Prostate gland (tissue), 2 donors: ENCODE measurements around the gene SSR4.

ENCODE experiments used
- POLR2A ChIP-seq: fragments of 450-650 bp; IDR thresholded peaks from one replicate; pipeline ENCODE4 v1.6.1; 2016; ENCODE audit warnings: antibody characterized with exemption, mild to moderate bottlenecking
- TF ChIP-seq, protein P1 (sequence below), 4 experiments: fragments of 200-600 bp in 2 of 4; fragments of 450-650 bp in 2 of 4; sonication (generic) in 2 of 4; IDR thresholded peaks; 1 replicate in 3 of 4; 2 replicates in 1 of 4; pipeline ENCODE4 v1.5.1; 2016 to 2019; ENCODE audit warnings: antibody characterized with exemption in 4 of 4, mild to moderate bottlenecking in 2 of 4, moderate library complexity in 2 of 4

DNA sequence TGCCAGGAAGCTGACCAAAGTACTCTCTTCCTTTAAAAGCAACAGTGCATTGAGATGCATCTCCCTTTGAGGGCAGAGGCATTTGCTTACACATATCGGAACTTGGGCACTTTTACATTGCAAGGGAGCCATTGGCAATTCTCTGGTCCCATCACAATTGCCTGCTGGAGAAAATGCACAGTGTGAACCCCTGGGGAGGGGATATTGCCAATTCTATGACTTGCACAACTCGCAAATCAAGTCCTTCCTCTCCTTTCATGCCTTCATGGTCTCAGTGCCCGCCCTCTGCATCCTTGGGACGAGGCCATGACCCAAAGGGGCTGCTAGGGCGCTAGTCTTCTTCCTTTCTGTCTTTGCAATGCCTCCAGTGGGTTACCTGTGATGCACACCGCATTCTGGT, 50.7 kb downstream of the SSR4 start:
- TF ChIP-seq POLR2A, result no peak
- TF ChIP-seq, protein P1, sequence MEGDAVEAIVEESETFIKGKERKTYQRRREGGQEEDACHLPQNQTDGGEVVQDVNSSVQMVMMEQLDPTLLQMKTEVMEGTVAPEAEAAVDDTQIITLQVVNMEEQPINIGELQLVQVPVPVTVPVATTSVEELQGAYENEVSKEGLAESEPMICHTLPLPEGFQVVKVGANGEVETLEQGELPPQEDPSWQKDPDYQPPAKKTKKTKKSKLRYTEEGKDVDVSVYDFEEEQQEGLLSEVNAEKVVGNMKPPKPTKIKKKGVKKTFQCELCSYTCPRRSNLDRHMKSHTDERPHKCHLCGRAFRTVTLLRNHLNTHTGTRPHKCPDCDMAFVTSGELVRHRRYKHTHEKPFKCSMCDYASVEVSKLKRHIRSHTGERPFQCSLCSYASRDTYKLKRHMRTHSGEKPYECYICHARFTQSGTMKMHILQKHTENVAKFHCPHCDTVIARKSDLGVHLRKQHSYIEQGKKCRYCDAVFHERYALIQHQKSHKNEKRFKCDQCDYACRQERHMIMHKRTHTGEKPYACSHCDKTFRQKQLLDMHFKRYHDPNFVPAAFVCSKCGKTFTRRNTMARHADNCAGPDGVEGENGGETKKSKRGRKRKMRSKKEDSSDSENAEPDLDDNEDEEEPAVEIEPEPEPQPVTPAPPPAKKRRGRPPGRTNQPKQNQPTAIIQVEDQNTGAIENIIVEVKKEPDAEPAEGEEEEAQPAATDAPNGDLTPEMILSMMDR (IDR thresholded peaks at IDR 0.05), result no peak
